Stimulated activated CD4-positive, alpha-beta T cell treated with anti-CD3 and anti-CD28 coated beads, TNF-alpha, amount 100 ng/mL, for 24 hours (primary cell): Measurements from ENCODE around the gene ARPC4.
"Not testable (repeated sequence)": the region's sequence is repeated elsewhere in the genome, so short reads cannot be mapped to it uniquely, and the experiment has no call there.

ENCODE experiments used
- DNase-seq, 3 experiments: peaks; one replicate each; pipeline ENCODE4 v3.0.0-alpha.2; 2020; ENCODE audit warnings: low read depth in 3 of 3

The ARPC4 gene

DNA sequence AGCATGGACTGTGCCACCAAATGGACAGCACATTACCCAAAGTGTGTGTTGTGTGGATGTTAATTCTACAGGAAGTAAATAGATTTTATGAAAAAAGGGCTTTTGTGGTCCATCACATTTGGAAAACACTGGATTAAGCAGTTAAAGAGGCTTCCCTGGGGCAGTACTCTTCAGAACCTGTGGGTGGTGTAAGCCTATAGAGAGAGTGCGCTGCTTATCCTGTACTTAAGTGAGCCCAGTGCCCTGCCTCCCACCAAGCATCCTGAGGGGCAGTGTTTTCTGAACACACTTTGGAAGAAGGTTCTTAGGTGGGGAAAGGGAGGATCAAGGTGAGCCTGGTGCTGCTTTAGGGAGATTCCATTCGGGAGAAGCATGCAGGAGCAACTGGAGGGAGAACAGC lies 28.1 kb downstream of the ARPC4 start:
- DNase-seq, result no peak

DNA sequence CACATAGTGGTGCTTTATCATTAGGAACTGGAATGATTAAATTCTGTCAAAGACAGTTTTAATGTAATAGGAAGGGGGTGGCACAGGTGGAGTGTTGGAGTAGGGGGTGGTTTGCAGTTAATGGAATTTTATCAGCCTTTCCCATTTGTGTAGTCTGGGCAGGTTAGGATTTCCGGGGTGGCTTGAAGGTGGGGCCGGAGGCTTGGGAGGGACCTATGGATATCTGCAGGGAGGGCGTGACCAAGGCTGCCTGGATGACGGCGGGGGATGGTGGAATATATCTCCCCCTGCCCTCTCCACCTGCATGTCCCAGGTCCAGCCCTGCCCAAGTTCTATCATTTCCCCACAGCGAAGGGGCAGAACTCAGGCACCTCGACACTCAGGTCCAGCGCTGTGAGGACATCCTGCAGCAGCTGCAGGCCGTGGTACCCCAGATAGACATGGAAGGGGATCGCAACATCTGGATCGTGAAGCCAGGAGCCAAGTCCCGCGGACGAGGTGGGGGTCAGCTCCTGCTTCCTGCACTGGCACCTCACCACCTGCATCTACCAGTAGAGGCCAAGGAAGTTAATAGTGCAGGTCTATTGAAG lies 32.7 kb downstream of the ARPC4 start:
- no peak for DNase-seq

DNA sequence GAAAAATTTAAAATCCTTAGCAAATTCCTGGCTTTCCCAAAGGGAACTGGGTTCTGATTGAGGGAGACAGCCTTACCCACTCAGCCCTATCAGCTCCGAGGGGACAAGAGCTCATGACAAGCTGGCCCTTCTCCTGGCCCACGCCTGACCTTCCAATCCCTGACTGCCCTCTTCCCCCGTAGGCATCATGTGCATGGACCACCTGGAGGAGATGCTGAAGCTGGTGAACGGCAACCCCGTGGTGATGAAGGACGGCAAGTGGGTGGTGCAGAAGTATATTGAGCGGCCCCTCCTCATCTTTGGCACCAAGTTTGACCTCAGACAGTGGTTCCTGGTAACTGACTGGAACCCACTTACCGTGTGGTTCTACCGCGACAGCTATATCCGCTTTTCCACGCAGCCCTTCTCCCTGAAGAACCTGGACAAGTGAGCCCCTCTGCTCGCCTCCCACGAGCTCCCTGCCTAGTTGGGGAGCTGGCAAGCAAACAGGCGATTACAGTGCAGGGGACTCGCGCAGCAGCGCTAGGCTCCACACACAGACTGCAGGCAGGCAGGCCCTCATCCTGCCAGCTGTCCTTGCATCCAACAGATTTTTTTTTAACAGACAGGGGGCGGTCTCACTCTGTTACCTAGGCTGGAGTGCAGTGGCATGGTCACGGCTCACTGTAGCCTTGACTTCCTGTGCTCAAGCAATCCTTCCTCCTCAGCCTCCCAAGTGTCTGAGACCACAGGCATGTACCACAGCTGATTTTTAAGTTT lies 34.1 kb downstream of the ARPC4 start:
- no peak for DNase-seq

DNA sequence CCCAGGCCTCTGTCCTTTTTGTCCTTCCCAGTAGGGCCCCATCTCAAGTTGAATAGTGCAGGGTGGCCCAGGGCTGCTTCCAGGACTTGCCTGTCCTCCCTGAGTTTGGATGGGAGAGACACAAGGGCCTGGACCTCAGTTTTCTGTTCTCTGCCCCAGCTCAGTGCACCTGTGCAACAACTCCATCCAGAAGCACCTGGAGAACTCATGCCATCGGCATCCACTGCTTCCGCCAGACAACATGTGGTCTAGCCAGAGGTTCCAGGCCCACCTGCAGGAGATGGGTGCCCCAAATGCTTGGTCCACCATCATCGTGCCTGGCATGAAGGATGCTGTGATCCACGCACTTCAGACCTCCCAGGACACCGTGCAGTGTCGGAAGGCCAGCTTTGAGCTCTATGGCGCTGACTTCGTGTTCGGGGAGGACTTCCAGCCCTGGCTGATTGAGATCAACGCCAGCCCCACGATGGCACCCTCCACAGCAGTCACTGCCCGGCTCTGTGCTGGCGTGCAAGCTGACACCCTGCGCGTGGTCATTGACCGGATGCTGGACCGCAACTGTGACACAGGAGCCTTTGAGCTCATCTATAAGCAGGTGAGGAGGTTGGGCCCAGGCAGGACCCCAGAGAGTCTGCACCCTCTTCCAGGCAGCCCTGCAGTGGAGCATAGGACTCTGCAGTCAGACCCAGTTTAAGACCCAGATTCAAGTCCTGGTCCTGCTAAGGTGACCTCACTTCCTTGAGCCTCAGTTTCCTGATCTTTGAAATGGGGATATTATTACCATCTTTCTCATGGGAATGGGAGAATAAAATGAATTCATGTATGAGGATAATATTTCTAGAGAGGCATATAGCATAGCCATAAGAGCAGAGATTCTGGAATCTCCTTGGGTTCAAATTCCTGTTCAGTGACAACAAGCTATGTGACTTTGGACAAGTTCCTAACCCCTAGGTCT lies 36.2 kb downstream of the ARPC4 start:
- no peak for DNase-seq

DNA sequence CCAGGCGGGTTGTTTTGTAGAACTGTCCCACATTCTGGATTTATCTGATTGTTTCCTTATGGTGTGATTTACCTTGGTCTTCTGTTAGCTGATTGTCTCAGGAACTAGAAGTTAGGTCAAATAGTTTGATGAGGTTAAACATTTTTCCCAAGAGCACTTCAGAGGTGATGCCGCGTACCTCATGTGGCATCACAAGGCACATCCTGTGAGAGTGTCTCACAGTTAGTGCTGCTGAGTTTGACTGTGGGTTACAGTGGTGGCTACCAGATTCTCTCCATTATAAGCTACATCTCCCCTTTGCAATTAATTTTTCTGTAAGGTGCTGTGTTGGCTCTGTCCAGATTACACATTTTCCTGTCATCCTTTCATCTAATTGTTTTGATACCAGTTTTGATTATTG lies 38.4 kb downstream of the ARPC4 start:
- no peak for DNase-seq

DNA sequence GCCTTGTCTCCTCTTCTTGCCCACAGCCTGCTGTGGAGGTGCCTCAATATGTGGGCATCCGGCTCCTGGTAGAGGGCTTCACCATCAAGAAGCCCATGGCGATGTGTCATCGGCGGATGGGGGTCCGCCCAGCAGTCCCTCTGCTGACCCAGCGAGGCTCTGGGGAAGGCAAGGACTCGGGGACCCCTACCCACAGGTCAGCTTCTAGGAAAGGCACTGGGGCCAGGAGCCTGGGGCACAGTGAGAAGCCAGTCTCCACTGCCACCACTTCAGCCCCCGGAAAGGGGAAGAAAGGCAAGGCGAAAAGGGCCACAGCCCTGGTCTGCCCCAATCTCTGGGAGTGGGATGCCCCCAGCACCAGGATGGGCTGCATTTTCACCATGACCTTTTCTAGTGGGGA lies 40.2 kb downstream of the ARPC4 start:
- no peak for DNase-seq

DNA sequence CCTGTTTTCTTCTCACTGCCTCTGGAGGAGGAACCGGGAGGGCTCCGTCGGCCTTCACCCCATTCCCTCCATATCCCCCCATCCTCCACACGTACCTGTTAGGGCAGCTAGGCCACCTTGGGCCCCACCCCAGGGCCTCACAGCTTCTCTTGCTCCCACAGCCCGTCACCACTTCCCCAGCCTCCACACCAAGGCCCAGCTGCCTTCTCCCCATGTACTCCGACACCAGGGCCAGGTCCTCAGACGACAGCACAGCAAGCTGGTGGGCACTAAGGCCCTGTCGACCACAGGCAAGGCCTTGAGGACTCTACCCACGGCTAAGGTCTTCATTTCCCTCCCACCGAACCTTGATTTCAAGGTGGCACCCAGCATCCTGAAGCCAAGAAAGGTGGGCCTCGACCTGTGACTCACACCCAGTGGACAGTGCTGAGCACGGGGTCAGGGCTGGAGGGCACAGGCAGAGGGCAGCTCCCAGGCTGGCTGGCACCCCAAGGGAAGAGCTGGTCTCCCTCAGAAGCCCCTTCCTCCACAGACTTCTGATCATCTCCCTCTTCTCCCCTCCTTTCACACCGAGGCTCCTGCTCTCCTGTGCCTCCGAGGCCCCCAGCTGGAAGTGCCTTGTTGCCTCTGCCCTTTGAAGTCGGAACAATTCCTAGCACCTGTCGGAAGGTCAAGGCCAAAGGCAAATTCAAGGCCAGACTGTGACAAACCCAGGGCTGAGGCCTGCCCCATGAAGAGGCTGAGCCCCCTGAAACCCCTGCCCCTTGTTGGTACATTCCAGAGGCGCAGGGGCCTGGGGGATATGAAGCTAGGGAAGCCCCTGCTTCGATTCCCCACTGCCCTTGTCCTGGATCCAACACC lies 41.9 kb downstream of the ARPC4 start:
- DNase-seq, result no peak

DNA sequence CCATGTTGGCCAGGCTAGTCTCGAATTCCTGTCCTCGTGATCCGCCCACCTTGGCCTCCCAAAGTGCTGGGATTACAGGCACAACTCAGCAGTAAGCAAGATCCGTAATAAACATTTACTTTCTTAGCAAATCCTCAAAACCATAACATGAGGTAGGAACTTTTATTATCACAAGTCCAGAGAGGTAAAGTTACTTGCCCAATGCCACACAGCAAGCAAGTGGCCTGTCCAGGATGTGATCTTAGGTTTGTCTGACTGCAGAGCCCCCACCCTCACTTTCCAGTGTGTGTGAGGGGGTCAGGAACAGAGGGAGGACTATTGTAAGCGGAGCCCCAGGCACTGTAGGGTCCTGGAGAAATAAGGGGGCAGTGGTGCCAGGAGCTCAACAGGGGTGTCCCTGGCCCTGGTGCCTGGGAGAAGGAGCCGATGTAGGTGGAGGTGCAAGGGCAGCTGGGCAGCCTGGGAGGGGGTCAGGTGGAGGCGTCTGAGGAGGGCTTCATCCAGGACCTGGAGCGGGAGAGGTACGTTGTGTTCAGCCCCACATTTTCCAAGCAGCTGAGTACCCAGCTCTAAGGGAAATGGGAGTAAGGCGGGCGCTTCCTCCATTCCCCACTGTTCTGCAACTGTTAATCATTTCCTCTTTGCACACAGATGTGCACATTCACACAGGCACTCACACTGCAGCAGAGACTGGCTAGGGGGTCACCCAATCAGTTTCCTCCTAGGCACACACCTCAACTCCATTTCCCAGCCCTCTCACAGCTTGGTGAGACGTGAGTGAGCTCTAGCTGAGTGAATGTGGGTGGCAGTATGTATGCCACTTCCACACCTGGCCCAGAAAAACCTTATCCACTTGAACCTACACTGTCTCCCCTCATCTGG lies 45.1 kb downstream of the ARPC4 start:
- no peak for DNase-seq

DNA sequence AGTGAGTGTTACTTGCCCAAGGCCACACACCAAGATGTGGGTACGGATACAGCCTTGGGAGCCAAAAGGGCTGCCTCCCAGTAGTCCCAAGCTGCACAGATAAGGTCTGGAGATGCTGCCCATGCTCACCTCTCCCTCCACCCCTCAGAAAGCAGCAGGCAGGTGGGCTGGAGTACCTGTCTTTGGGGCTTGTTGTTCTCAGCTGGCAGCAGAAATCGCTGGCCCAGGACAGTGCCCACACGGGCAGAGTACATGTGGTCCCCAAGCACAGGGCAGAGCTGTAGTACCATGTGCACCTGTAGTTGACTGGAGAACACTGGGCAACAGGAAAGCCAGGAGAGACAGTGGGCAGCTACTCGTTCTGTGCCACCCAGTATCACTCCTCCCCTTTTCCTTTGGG lies 46.0 kb downstream of the ARPC4 start:
- no peak for DNase-seq

DNA sequence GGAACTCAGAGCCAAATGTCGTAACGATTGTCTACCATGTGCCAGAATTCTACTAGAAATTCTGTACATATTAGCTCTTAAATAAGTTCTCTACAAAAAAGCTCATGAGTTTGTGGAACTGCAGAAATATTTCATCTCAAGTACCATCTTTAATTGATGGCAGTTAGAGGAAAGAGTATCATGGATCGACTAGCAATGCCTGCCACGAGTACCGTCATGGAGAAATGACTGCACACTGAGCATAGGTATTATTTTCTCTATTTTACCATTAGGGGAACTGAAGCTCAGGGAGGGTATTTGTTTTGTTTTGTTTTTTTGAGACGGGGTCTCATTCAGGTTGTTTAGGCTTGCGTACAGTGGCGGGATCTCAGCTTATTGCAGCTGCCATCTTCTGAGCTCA lies 48.1 kb downstream of the ARPC4 start:
- DNase-seq, result no peak

DNA sequence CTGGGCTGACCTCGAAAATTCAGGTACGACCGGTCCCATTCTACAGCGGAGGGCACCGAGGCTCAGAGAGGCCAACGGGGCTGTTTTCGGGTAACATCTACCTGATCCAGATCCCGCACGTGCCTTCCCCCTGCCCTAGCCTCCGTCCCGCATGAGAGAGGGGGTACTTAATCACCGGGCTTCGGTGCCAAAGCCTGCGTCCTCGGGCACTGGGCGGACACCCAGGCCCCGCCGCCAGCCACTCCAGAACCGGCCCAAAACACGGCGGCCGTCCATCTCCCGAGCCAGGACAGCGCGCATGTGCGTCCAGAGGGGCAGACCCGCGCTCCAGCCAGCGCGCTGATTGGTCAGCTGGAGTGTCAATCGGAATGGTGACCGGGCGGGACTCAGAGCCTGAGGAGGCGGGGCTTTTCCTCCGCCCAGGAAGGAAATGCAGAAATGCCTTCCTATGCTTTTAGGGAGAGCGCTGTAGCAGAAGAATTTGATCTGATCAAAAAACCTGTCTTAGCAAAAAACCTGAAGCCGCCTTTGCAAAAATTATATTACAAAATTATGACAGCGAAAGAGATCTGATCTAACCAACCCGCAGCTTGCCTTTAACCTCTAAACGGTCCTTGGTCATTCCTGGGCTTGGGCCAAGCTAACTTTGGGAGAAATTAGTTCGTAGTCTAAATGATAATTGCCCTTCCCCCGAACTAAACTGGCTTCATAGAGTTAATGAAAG lies 51.0 kb downstream of the ARPC4 start, which contains the start of gene RPUSD3:
TSS of gene RPUSD3 (minus strand) at position 294 of the 724 bp plus-strand sequence. CDS start at position 276, 18 bp downstream.
- peak; percentile 93 to 95 (median 95) for DNase-seq

DNA sequence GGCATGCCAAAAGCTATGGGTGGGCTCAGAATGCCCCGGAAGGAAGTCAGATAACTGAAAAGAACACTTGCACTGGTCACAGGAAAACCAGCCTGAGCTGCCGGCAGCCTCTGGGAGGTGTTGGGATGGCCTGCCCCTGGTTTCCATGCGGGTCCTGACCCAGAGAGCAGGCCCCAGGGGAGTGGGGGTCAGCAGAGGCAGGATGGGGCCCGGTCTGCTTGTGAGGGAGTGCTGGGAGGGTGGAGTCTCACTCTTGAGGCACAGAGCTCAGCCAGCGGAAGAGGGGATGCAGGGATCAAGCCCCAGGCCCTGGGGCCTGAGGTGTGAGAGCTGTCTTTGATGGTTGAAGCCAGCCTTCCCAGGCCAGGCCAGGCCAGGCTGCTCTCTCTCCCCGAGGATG lies 53.3 kb downstream of the ARPC4 start:
- no peak for DNase-seq

DNA sequence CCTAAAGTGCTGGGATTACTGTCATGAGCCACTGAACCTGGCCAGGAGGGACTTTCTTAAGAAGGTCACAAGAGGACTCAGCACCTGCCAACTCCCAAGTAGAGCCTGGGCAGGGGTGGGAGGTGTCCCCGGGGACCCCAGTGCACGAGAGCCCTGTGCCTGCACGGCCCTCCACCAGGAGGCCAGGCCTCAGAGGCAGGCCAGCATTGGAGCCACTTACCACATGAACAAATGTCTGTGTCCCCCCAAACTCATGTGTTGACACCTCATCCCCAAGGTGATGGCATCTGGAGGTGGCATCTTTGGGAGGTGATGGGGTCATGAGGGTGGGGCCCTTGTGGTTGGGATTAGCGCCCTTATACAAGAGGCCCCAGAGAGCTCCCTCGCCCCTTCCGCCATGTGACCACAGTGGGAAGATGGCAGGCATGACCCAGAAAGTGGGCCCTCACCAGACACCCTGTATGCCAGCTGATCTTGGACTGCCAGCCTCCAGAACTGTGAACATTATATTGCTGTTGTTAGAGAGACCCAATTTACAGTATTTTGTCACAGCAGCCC lies 54.1 kb downstream of the ARPC4 start:
- DNase-seq, result no peak

DNA sequence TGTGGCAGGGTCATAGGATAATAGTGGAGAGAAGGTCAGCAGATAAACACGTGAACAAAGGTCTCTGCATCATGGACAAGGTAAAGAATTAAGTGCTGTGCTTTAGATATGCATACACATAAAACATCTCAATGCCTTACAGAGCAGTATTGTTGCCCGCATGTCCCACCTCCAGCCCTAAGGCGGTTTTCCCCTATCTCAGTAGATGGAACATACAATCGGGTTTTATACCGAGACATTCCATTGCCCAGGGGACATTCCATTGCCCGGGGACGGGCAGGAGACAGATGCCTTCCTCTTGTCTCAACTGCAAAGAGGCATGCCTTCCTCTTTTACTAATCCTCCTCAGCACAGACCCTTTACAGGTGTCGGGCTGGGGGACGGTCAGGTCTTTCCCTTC lies 55.0 kb downstream of the ARPC4 start:
- not testable (repeated sequence) for DNase-seq

DNA sequence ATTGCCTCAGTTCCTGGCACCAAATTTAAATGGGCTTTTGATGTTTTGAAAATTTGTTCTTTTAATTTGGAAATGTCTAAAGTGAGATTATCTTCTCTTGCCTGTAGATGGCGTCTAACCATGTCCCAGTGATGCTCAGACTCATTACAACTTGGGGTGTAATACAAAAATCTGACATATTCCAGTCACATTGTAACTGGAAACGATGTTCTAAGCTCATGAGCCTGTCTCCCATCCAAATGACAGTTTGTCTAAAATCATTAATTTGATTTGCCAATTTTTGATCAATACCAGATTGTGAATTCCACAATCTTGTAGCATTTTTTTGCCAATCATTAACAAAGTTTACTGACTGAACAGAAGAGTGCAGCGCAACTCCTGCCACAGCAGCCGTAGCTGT lies 56.0 kb downstream of the ARPC4 start:
- not testable (repeated sequence) for DNase-seq

DNA sequence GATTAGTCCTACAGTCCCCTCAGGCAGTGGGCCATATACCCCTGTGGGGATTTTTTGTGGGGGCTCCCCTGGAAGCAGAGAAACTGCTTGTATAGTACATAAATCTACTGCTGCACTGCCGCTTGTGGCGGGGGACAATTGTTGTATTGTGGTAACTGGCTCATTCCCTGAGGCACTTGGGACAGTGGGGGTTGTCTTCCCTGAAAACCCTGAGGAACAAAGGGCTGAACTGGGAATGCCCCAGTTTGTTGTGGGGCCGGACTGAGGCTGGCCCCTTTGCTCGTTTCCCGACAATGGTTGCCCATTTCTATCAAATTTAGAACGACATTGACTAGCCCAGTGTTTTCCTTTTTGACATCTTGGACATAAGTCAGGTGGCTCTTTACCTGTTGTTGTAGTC lies 58.5 kb downstream of the ARPC4 start:
- DNase-seq, result not testable (repeated sequence)

DNA sequence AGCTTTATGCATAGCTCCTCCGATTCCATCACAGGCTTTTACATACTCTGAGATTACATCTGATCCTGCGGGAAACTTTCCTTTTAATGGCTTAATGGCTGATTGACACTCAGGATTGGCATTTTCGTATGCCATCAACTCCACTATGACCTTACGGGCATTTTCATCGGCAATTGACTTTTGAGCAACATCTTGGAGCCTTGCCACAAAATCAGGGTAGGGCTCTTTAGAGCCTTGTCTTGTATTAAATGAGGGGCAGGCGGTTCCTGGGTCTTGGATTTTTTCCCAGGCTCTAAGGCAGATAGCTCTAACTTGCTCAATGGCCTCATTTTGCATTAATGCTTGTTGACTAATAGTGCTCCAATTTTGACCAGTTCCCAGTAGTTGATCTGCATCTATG lies 59.0 kb downstream of the ARPC4 start:
- DNase-seq, result not testable (repeated sequence)

DNA sequence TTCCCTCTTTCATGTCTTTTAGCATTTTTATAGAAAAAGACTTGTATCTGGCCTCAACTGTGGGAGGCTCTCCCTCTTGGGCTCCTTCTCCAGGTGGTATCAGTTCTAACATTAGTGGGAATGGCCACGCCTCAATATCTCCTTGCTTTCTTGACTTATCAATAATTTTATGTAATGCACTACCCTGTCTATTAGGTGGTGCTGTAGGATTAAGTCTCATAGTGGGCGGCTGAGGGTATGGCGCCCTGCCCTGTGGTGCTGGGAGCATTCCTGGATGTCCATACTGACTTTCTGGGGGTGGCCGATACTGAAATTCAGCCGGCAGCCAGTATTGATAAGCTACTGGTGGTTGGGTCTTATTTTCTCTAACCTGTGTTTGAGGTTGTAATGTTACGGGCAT lies 59.6 kb downstream of the ARPC4 start:
- no peak for DNase-seq

DNA sequence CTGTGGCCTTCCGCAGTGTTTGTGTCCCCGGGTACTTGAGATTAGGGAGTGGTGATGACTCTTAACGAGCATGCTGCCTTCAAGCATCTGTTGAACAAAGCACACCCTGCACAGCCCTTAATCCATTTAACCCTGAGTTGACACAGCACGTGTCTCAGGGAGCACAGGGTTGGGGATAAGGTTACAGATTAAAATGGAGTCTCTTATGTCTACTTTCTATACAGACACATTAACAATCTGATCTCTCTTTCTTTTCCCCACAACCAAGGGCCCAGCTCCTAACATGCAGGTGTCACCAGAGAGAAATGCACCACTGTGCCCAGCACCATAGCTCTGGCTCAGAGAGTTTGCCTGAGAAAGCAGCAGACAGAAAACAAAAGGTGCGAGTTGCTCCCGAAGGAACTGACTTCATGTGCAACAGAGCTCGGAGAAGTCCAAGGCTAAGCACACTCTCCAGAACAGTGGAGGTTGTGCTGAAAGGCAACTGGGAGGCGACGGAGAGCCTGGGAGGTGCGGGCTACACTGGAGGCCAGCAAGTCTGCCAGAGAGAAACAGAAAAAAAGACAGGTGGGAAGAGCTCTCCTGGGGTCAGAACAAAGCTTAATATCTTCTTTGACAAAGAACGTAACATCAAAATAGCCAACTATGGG lies 61.5 kb downstream of the ARPC4 start:
- not testable (repeated sequence) for DNase-seq
